ENCODE data around the gene GLT8D1. TPM values are rescaled to one million over a fixed set of nuclear protein-coding genes. Genes with fewer than 3 reads are reported as not detected.
A peak's percentile ranks its signal among the peaks of the same experiment; 100 is the strongest.

Gene GLT8D1
- total RNA-seq, 6 experiments from 2014 or later: 23.0 to 63.1 (median 46.9) TPM

GRCh38 chr3:52722491-52722890, 16.9 kb upstream of the GLT8D1 start:
- Histone ChIP-seq H3K4me3 (no peak overlapping the region), H3K27me3 (no peaks in the 10 kb centered on the region), H3K4me1 (peaks cover 0 to 11% (median 5%) of the 10 kb centered on the region in 4 donors), H3K9me3 (no peaks in the 10 kb centered on the region), H3K27ac (no peak overlapping the region), H3K36me3 (peaks cover 0 to 3% (median 0%) of the 10 kb centered on the region in 4 donors)
- 93% methylated on average over 4 of the region's 7 CpGs for WGBS (ENCODE audit: insufficient coverage, low coverage, low lambda C conversion rate, missing lambda C conversion rate)
- no peak for ATAC-seq
- TF ChIP-seq, protein P1, sequence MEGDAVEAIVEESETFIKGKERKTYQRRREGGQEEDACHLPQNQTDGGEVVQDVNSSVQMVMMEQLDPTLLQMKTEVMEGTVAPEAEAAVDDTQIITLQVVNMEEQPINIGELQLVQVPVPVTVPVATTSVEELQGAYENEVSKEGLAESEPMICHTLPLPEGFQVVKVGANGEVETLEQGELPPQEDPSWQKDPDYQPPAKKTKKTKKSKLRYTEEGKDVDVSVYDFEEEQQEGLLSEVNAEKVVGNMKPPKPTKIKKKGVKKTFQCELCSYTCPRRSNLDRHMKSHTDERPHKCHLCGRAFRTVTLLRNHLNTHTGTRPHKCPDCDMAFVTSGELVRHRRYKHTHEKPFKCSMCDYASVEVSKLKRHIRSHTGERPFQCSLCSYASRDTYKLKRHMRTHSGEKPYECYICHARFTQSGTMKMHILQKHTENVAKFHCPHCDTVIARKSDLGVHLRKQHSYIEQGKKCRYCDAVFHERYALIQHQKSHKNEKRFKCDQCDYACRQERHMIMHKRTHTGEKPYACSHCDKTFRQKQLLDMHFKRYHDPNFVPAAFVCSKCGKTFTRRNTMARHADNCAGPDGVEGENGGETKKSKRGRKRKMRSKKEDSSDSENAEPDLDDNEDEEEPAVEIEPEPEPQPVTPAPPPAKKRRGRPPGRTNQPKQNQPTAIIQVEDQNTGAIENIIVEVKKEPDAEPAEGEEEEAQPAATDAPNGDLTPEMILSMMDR (IDR thresholded peaks at IDR 0.05): no peak
- TF ChIP-seq POLR2A (IDR thresholded peaks at IDR 0.05): no peak
- intact Hi-C loops (cut with DNase I): no loop called here
- no peak for DNase-seq

GRCh38 chr3:52721730-52722008, 16.1 kb upstream of the GLT8D1 start:
- TF ChIP-seq, protein P1 (IDR thresholded peaks at IDR 0.05): no peak
- TF ChIP-seq POLR2A (IDR thresholded peaks at IDR 0.05): no peak
- no peaks in the 10 kb centered on the region for H3K27me3 ChIP-seq
- ATAC-seq (no peak), DNase-seq (no peak)
- intact Hi-C loops (cut with DNase I): no loop called here
- peaks cover 0 to 11% (median 5%) of the 10 kb centered on the region in 4 donors for H3K4me1 ChIP-seq
- H3K27ac ChIP-seq: no peak overlapping the region
- no CpG with 5 or more reads among the region's 1 CpG for WGBS (ENCODE audit: insufficient coverage, low coverage, low lambda C conversion rate, missing lambda C conversion rate)
- peaks cover 0 to 3% (median 0%) of the 10 kb centered on the region in 4 donors for H3K36me3 ChIP-seq
- H3K4me3 ChIP-seq: no peak overlapping the region
- no peaks in the 10 kb centered on the region for H3K9me3 ChIP-seq

DNA sequence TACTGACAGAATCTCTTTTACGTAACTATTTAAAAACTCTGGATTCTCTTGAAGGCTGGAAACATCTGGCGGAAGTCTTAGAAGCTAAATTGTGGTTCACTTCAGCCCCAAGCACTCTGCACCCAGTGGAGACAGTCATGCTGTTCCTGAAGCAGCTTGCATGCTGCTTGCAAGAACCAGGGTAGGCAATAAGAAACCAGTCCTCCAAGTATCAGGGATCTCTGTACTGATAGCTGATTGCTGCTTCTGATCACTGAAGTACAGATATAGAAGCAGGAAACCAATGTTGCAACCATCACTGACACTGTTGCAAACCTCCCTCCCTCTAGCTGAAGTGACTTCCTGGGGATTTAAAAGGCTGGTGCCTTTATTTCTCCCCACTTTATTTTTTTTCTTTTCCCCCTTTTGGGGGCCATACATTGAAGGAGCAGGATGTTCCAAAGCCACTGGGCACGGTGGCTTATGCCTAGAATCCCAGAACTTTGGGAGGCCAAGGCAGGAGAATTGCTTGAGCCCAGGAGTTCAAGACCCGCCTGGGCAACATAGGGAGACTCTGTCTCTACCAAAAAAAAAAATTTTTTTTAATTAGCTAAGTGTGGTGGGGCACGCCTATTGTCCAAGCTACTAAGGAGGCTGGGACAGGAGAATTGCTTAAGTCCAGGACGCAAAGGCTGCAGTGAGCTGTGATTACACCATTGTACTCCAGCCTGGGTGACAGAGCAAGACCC, 15.6 kb upstream of the GLT8D1 start:
- Histone ChIP-seq H3K4me1 (peaks cover 0 to 11% (median 5%) of the 10 kb centered on the region in 4 donors), H3K27ac (no peak overlapping the region), H3K9me3 (no peaks in the 10 kb centered on the region), H3K4me3 (no peak overlapping the region), H3K36me3 (peaks cover 0 to 3% (median 0%) of the 10 kb centered on the region in 4 donors), H3K27me3 (no peaks in the 10 kb centered on the region)
- TF ChIP-seq, protein P1 (IDR thresholded peaks at IDR 0.05): no peak
- TF ChIP-seq POLR2A (IDR thresholded peaks at IDR 0.05): no peak
- WGBS (ENCODE audit: insufficient coverage, low coverage, low lambda C conversion rate, missing lambda C conversion rate): 70% methylated on average over 6 of the region's 6 CpGs
- intact Hi-C loops (cut with DNase I): no loop called here
- no peak for DNase-seq
- peak in 2 of 4 donors; percentile 34 to 44 for ATAC-seq

DNA sequence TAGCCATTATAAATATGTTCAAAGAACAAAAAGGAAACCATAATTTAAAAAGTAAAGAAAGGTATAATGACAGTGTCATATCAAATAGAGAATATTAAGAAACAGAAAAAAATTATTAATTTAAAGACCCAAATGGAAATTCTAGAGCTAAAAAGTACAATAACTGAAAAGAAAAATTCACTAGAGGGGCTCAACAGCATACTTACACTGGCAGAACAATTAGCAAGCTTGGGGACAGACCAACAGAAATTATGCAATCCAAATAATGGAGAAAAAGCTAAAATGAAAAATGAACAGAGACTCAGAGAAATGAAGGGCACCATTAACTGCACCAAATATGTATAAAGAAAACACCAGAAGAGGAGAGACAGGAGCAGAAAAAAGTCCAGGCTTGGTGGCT, 14.0 kb upstream of the GLT8D1 start:
- DNase-seq (no peak), ATAC-seq (no peak)
- no peak overlapping the region for H3K4me3 ChIP-seq
- intact Hi-C loops (cut with DNase I): no loop called here
- no peaks in the 10 kb centered on the region for H3K9me3 ChIP-seq
- TF ChIP-seq POLR2A (IDR thresholded peaks at IDR 0.05): no peak
- TF ChIP-seq, protein P1 (IDR thresholded peaks at IDR 0.05): no peak
- no peaks in the 10 kb centered on the region for H3K27me3 ChIP-seq
- peaks cover 0 to 10% (median 5%) of the 10 kb centered on the region in 4 donors for H3K4me1 ChIP-seq
- H3K27ac ChIP-seq: no peak overlapping the region
- peaks cover 0 to 3% (median 0%) of the 10 kb centered on the region in 4 donors for H3K36me3 ChIP-seq

Data from right lobe of liver (tissue), 6 donors.